ENCODE results near the gene PTPRT.

Gene PTPRT

GRCh38 chr20:43159994-43160393, 29.7 kb downstream of the PTPRT start:
- Histone ChIP-seq H3K27ac (ENCODE audit: low read depth, low read length) (no peak overlapping the region), H3K9ac (ENCODE audit: low read length) (no peak overlapping the region), H3K9me3 (ENCODE audit: insufficient read depth, low read length) (no peaks in the 10 kb centered on the region), H2AFZ (ENCODE audit: low read depth, low read length, severe bottlenecking) (no peak overlapping the region), H4K20me1 (ENCODE audit: low read depth, low read length) (no peaks in the 10 kb centered on the region), H3K4me3 (ENCODE audit: insufficient read depth, low read length, poor library complexity, severe bottlenecking) (no peak overlapping the region), H3K4me2 (ENCODE audit: low read depth, low read length, poor library complexity, severe bottlenecking) (no peak overlapping the region), H3K27me3 (ENCODE audit: low read length) (no peaks in the 10 kb centered on the region), H3K79me2 (ENCODE audit: insufficient read depth, low read length) (no peaks in the 10 kb centered on the region), H3K36me3 (ENCODE audit: low read length) (no peaks in the 10 kb centered on the region), H3K9me2 (replicated peaks; ENCODE audit: insufficient read depth, low read length) (no peaks in the 10 kb centered on the region), H3F3A (ENCODE audit: insufficient read depth) (no peaks in the 10 kb centered on the region)
- TF ChIP-seq CTCF (IDR thresholded peaks at IDR 0.05; ENCODE audit: insufficient read depth, low read length, poor library complexity, severe bottlenecking) (no peak), EZH2phosphoT487 (conservative IDR thresholded peaks at IDR 0.05; ENCODE audit: low read length) (no peak)

GRCh38 chr20:43155366-43156100, 34.2 kb downstream of the PTPRT start:
- TF ChIP-seq EZH2phosphoT487 (conservative IDR thresholded peaks at IDR 0.05; ENCODE audit: low read length) (no peak), CTCF (IDR thresholded peaks at IDR 0.05; ENCODE audit: insufficient read depth, low read length, poor library complexity, severe bottlenecking) (no peak)
- no peak overlapping the region for H3K27ac ChIP-seq (ENCODE audit: low read depth, low read length)

GRCh38 chr20:43151901-43152300, 37.8 kb downstream of the PTPRT start:
- H3F3A ChIP-seq (ENCODE audit: insufficient read depth), result no peaks in the 10 kb centered on the region
- H3K9me2 ChIP-seq (replicated peaks; ENCODE audit: insufficient read depth, low read length), result no peaks in the 10 kb centered on the region
- no peak overlapping the region for H3K4me2 ChIP-seq (ENCODE audit: low read depth, low read length, poor library complexity, severe bottlenecking)
- H3K27me3 ChIP-seq (ENCODE audit: low read length), result no peaks in the 10 kb centered on the region
- H3K36me3 ChIP-seq (ENCODE audit: low read length), result no peaks in the 10 kb centered on the region
- TF ChIP-seq CTCF (IDR thresholded peaks at IDR 0.05; ENCODE audit: insufficient read depth, low read length, poor library complexity, severe bottlenecking), result no peak
- TF ChIP-seq EZH2phosphoT487 (conservative IDR thresholded peaks at IDR 0.05; ENCODE audit: low read length), result no peak
- H3K4me3 ChIP-seq (ENCODE audit: insufficient read depth, low read length, poor library complexity, severe bottlenecking), result no peak overlapping the region
- no peak overlapping the region for H2AFZ ChIP-seq (ENCODE audit: low read depth, low read length, severe bottlenecking)
- no peak overlapping the region for H3K27ac ChIP-seq (ENCODE audit: low read depth, low read length)
- H3K9ac ChIP-seq (ENCODE audit: low read length), result no peak overlapping the region
- no peaks in the 10 kb centered on the region for H4K20me1 ChIP-seq (ENCODE audit: low read depth, low read length)
- no peaks in the 10 kb centered on the region for H3K9me3 ChIP-seq (ENCODE audit: insufficient read depth, low read length)
- no peaks in the 10 kb centered on the region for H3K79me2 ChIP-seq (ENCODE audit: insufficient read depth, low read length)

More at GRCh38 chr20:43155366-43156100, 34.2 kb downstream of the PTPRT start:
- Histone ChIP-seq H3K9me3 (ENCODE audit: insufficient read depth, low read length) (no peaks in the 10 kb centered on the region), H3K36me3 (ENCODE audit: low read length) (no peaks in the 10 kb centered on the region), H3K4me3 (ENCODE audit: insufficient read depth, low read length, poor library complexity, severe bottlenecking) (no peak overlapping the region), H4K20me1 (ENCODE audit: low read depth, low read length) (no peaks in the 10 kb centered on the region), H3F3A (ENCODE audit: insufficient read depth) (no peaks in the 10 kb centered on the region), H3K9ac (ENCODE audit: low read length) (no peak overlapping the region), H3K4me2 (ENCODE audit: low read depth, low read length, poor library complexity, severe bottlenecking) (no peak overlapping the region), H2AFZ (ENCODE audit: low read depth, low read length, severe bottlenecking) (no peak overlapping the region), H3K9me2 (replicated peaks; ENCODE audit: insufficient read depth, low read length) (no peaks in the 10 kb centered on the region), H3K27me3 (ENCODE audit: low read length) (no peaks in the 10 kb centered on the region), H3K79me2 (ENCODE audit: insufficient read depth, low read length) (no peaks in the 10 kb centered on the region)

Data from SU-DHL-6 (cell line).